ENCODE data around the gene MACROD2.

DNA sequence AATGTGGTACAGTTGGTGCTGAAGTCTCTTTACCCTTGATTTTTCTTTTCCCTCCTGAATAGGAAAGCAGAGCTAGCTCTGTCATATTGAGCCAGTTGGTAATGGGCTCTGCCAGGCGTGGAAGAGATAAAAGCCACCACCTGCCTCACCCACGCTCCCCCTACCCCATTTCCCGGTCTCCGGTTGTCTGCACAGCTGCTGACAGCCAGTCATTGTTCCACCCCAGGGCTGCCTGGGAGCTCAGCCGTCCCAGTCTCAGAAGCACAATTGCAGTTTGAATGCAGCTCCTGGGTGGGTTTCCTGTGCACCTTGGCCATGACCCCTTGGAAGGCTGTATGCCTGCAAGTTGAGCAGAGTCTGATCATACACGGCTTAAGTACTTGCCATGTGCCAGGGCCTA, 1017.2 kb downstream of the MACROD2 start:
- TF ChIP-seq EP300 (conservative IDR thresholded peaks at IDR 0.05; ENCODE audit: poor library complexity, severe bottlenecking) (no peak), EZH2 (IDR thresholded peaks at IDR 0.05; ENCODE audit: borderline replicate concordance, insufficient read depth, low read length, poor library complexity, severe bottlenecking) (no peak), MXI1 (conservative IDR thresholded peaks at IDR 0.05; ENCODE audit: poor library complexity, severe bottlenecking) (no peak)
- TF ChIP-seq, protein P1, sequence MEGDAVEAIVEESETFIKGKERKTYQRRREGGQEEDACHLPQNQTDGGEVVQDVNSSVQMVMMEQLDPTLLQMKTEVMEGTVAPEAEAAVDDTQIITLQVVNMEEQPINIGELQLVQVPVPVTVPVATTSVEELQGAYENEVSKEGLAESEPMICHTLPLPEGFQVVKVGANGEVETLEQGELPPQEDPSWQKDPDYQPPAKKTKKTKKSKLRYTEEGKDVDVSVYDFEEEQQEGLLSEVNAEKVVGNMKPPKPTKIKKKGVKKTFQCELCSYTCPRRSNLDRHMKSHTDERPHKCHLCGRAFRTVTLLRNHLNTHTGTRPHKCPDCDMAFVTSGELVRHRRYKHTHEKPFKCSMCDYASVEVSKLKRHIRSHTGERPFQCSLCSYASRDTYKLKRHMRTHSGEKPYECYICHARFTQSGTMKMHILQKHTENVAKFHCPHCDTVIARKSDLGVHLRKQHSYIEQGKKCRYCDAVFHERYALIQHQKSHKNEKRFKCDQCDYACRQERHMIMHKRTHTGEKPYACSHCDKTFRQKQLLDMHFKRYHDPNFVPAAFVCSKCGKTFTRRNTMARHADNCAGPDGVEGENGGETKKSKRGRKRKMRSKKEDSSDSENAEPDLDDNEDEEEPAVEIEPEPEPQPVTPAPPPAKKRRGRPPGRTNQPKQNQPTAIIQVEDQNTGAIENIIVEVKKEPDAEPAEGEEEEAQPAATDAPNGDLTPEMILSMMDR (IDR thresholded peaks at IDR 0.05; ENCODE audit: poor library complexity, severe bottlenecking): no peak
